GM12878 (cell line): ENCODE results near the gene TPRN. TPM values are rescaled to one million over a fixed set of nuclear protein-coding genes. Genes with fewer than 3 reads are reported as not detected.

Source experiments
- ATAC-seq: fragments of 200-7000 bp; cut with Tn5 transposase; 3 replicates; pipeline ENCODE4 v1.9.1; 2020; ENCODE audit warnings: mild to moderate bottlenecking, moderate library complexity
- BruUV-seq: library from RNA; stranded (reverse); fragments of 400-500 nt; replicated peaks from 2 replicates; lab custom pipeline; 2021; lab: Mats Ljungman, UMichigan
- CTCF ChIA-PET: fragments of 300-600 bp; sonication (Branson Sonifier 250); formaldehyde crosslinking; extraction: SDS; loops from one replicate; lab custom pipeline; 2021; ENCODE audit warnings: inconsistent platforms; lab: Yijun Ruan, JAX
- POLR2A ChIA-PET: fragments of 350-600 bp; formaldehyde crosslinking; extraction: SDS; loops from one replicate; lab custom pipeline; 2021; ENCODE audit warnings: inconsistent platforms; lab: Charles Lee
- RAD21 ChIA-PET: fragments of 300-600 bp; sonication (Branson Sonifier 250); formaldehyde crosslinking; loops from one replicate; lab custom pipeline; 2023; ENCODE audit warnings: antibody characterized with exemption; ENCODE audit not compliant: unreplicated experiment; lab: Charles Lee
- SMC1A ChIA-PET: fragments of 300-600 bp; sonication (Branson Sonifier 250); formaldehyde crosslinking; loops from one replicate; lab custom pipeline; 2023; ENCODE audit not compliant: unreplicated experiment, uncharacterized antibody; lab: Charles Lee
- DNase-seq: peaks from one replicate; pipeline ENCODE4 v3.0.0-alpha.2; 2011; ENCODE audit warnings: low read depth, low spot score
- FAIRE-seq: peaks from 3 replicates; lab custom pipeline; 2011; peaks lifted over from hg19 to GRCh38; lab: Jason Lieb, UNC
- H2AFZ ChIP-seq: 2 replicates; pipeline ENCODE4 v1.6.0; 2011; ENCODE audit warnings: low read depth, low read length, control low read depth; ENCODE audit not compliant: control insufficient read depth
- H3K27ac ChIP-seq: 2 replicates; pipeline ENCODE4 v1.5.1; 2011; ENCODE audit warnings: control low read depth; ENCODE audit not compliant: control insufficient read depth, insufficient read depth
- H3K27me3 ChIP-seq, 2 experiments: replicated peaks in 1 of 2; 2 replicates each; pipeline versions ENCODE4 v1.6.0 to v1.6.1; 2011; ENCODE audit warnings: low read length in 1 of 2; ENCODE audit not compliant: control insufficient read depth in 2 of 2, insufficient read depth in 2 of 2
- H3K36me3 ChIP-seq, 2 experiments: 2 replicates each; pipeline ENCODE4 v1.5.1; 2011; ENCODE audit warnings: low read length in 1 of 2; ENCODE audit not compliant: control insufficient read depth in 2 of 2, insufficient read depth in 2 of 2
- H3K4me1 ChIP-seq: 2 replicates; pipeline ENCODE4 v1.6.1; 2011; ENCODE audit warnings: mild to moderate bottlenecking, low read length, moderate library complexity, mixed read lengths; ENCODE audit not compliant: control insufficient read depth, insufficient read depth
- H3K4me2 ChIP-seq: 2 replicates; pipeline ENCODE4 v1.6.0; 2011; ENCODE audit warnings: control low read depth; ENCODE audit not compliant: control insufficient read depth, insufficient read depth
- H3K4me3 ChIP-seq: fragments of 200-600 bp; sonication (generic); 2 replicates; pipeline ENCODE4 v1.5.1; 2016
- H3K79me2 ChIP-seq: 2 replicates; pipeline ENCODE4 v1.6.0; 2011; ENCODE audit warnings: low read length; ENCODE audit not compliant: control insufficient read depth, insufficient read depth
- H3K9ac ChIP-seq: 2 replicates; pipeline ENCODE4 v1.8.0; 2011; ENCODE audit warnings: low read length, control low read depth, mixed read lengths; ENCODE audit not compliant: control insufficient read depth, insufficient read depth
- H3K9me3 ChIP-seq: replicated peaks from 3 replicates; pipeline ENCODE4 v1.5.1; 2011; ENCODE audit warnings: mild to moderate bottlenecking, low read length; ENCODE audit not compliant: control insufficient read depth, insufficient read depth
- H4K20me1 ChIP-seq: 2 replicates; pipeline ENCODE4 v1.6.0; 2011; ENCODE audit not compliant: control insufficient read depth, insufficient read depth
- CREM ChIP-seq: IDR thresholded peaks from 2 replicates; pipeline ENCODE4 v1.6.1; 2014; ENCODE audit warnings: antibody characterized with exemption, low read depth
- EGR1 ChIP-seq, 2 experiments: IDR thresholded peaks; 1 replicate in 1 of 2; 2 replicates in 1 of 2; pipeline ENCODE4 v1.6.1; 2011 to 2012; ENCODE audit warnings: low read depth in 2 of 2, low read length in 2 of 2, borderline replicate concordance in 1 of 2, mild to moderate bottlenecking in 1 of 2, moderate library complexity in 1 of 2
- ESRRA ChIP-seq: IDR thresholded peaks from 2 replicates; pipeline ENCODE4 v1.6.1; 2012; ENCODE audit warnings: mild to moderate bottlenecking, low read length, improper control_type of control experiment
- MAX ChIP-seq: IDR thresholded peaks from 2 replicates; pipeline ENCODE4 v1.6.1; 2012; ENCODE audit warnings: low read depth, low read length, improper control_type of control experiment
- SMC3 ChIP-seq: IDR thresholded peaks from 2 replicates; pipeline ENCODE4 v1.6.1; 2011; ENCODE audit warnings: low read length, improper control_type of control experiment, borderline replicate concordance
- ZBED1 ChIP-seq: IDR thresholded peaks from 2 replicates; pipeline ENCODE4 v1.6.1; 2016; ENCODE audit warnings: borderline replicate concordance
- WGBS: methylation state at CpG from one replicate; pipeline ENCODE4 v1.1.6; 2016; ENCODE audit warnings: low lambda C conversion rate; ENCODE audit not compliant: insufficient replicate concordance, insufficient coverage; ENCODE audit errors: missing lambda C conversion rate; 5-methylcytosine and 5-hydroxymethylcytosine counted together
- in situ Hi-C: fragments of 300-500 bp; cut with MboI; formaldehyde crosslinking; loops from 9 replicates; pipeline ENCODE4 v1.14.3; 2018; ENCODE audit warnings: mixed read lengths
- intact Hi-C: fragments of 100-400 bp; cut with micrococcal nuclease; formaldehyde crosslinking; loops from one replicate; pipeline ENCODE4 v1.14.2; 2022; ENCODE audit not compliant: unreplicated experiment
- polyA plus RNA-seq, 11 experiments: library from polyadenylated mRNA; depleted of rRNA in 4 of 11; unstranded in 6 of 11; stranded (reverse) in 5 of 11; fragments of >200 nt; fragmentation: Nextera tagmentation in 4 of 11; fragmentation: Illumina TruSeq in 1 of 11; extraction: Ambion mirVana in 4 of 11; extraction: Trizol in 1 of 11; gene quantifications; 1 replicate in 1 of 11; 2 replicates in 10 of 11; pipeline versions ENCODE4 v1.2.1 to v1.2.3, GENCODE V29; 2011 to 2016; ENCODE audit warnings: inconsistent platforms in 2 of 11, missing spikeins in 2 of 11, low read depth in 1 of 11
- total RNA-seq, 4 experiments: library from RNA; depleted of rRNA in 3 of 4; stranded (reverse); fragments of >200 nt in 3 of 4; fragmentation: Illumina TruSeq in 1 of 4; extraction: Trizol in 1 of 4; gene quantifications; 2 replicates each; pipeline versions ENCODE4 v1.2.1 to v1.2.3, GENCODE V29; 2013 to 2021

The TPRN gene
- total and polyA plus RNA-seq, 10 of the 15 experiments (the other 5 are each of a cell fraction or from before 2014, with no cell fraction given), result 0.18 to 19.5 (median 3.1) TPM

- SMC1A ChIA-PET, result no interaction called here
- no peak overlapping the region for H3K4me3 ChIP-seq
- 29% methylated on average over 27 of the region's 27 CpGs for WGBS
- POLR2A ChIA-PET, result interaction anchor here (0.8 to 1.2 kb wide), 2 partner anchors 11 to 40 kb away, joined by 3 read pairs; partner anchors contain the start of genes SSNA1 and TUBB4B
- in situ Hi-C loops, result loop anchor here (5.0 kb wide), 1 partner anchor 107 kb away; no protein-coding TSS in a partner anchor
- DNase-seq, result no peak
- H3K9me3 ChIP-seq, result no peaks in the 10 kb centered on the region
- no peaks in the 10 kb centered on the region for H3K36me3 ChIP-seq
- RAD21 ChIA-PET, result interaction anchor here (0.8 kb wide), 1 partner anchor 40 kb away, joined by 3 read pairs; the partner anchor contains the start of genes ANAPC2 and SSNA1
- H3K27me3 ChIP-seq, result no peaks in the 10 kb centered on the region
- CTCF ChIA-PET, result no interaction called here
- H3K4me2 ChIP-seq, result no peak overlapping the region
- no peak for ATAC-seq
- H3K9ac ChIP-seq, result no peak overlapping the region
- intact Hi-C loops, result loop anchor here (10.0 kb wide), 1 partner anchor 184 kb away; the partner anchor contains the start of gene NPDC1
- no peaks in the 10 kb centered on the region for H3K79me2 ChIP-seq
- no peaks in the 10 kb centered on the region for H4K20me1 ChIP-seq
- H3K27ac ChIP-seq, result no peak overlapping the region
- BruUV-seq, result no TSS peak
- FAIRE-seq, result no peak
- TF ChIP-seq MAX, result no peak
- TF ChIP-seq ESRRA, result no peak
- no peak for TF ChIP-seq SMC3
- no peak for TF ChIP-seq ZBED1
- no peak for TF ChIP-seq EGR1 (IDR thresholded peaks at IDR 0.05; ENCODE audit: borderline replicate concordance in 1 of 2, low read depth in 2 of 2, low read length in 2 of 2)
- TF ChIP-seq CREM, result no peak
- H2AFZ ChIP-seq, result no peak overlapping the region
- H3K4me1 ChIP-seq, result peaks cover 8% of the 10 kb centered on the region
Observed at GRCh38 chr9:137228968-137229896, 28.7 kb upstream of the TPRN start.
